K562 (cell line): ENCODE data around the gene DTNB.

Experiments
- EZH2 ChIP-seq: IDR thresholded peaks from 2 replicates; pipeline ENCODE4 v1.6.1; 2012; ENCODE audit warnings: low read depth, mild to moderate bottlenecking, inconsistent platforms, low read length, borderline replicate concordance
- HDAC6 ChIP-seq: IDR thresholded peaks from 2 replicates; pipeline ENCODE4 v1.6.1; 2012; ENCODE audit warnings: low read depth, mild to moderate bottlenecking, control low read depth, inconsistent platforms, low read length, moderate library complexity
- IFI16 ChIP-seq: fragments of 250-450 bp; sonication (Bioruptor Pico); IDR thresholded peaks from 2 replicates; pipeline ENCODE4 v2.1.2; 2022; ENCODE audit warnings: mild to moderate bottlenecking, inconsistent platforms
- MCM5 ChIP-seq: fragments of 450-650 bp; IDR thresholded peaks from 2 replicates; pipeline ENCODE4 v1.6.1; 2016; ENCODE audit warnings: low read depth
- ZEB2 ChIP-seq: fragments of 450-650 bp; IDR thresholded peaks from 2 replicates; pipeline ENCODE4 v1.6.1; 2016

DNA sequence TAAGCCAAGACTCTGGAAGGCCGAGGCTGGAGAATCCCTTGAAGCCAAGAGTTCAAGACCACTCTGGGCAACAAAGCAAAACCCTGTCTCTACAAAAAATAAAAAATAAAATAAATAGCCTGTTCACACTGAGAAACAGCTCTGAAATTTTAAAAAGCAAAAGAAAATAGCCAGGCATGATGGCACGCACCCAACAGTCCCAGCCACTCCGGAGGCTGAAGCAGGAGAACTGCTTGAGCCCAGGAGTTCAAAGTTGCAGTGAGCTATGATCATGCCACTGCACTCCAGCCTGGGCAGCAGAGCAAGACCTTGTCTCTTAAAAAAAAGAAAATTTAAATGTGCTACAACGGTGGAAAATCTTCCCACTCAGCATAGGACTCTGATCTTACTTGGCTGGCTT, 52.7 kb downstream of the DTNB start:
- TF ChIP-seq IFI16 (CRISPR knock-in tag) (no peak), EZH2 (no peak), HDAC6 (no peak), ZEB2 (no peak), MCM5 (no peak)
